Cardiac muscle cell (in vitro differentiated cells and primary cell): ENCODE data around the gene CCN6. TPM values are rescaled to one million over a fixed set of nuclear protein-coding genes. Genes with fewer than 3 reads are reported as not detected.

Experiments used
- DNase-seq, 2 donors: peaks; one replicate each; pipeline versions ENCODE4 v3.0.0 to v3.0.0-alpha.2; 2010 to 2017; ENCODE audit warnings: low read depth in 1 of 2, low spot score in 1 of 2
- H3K27ac ChIP-seq: fragments of 200-600 bp; sonication (generic); 2 replicates; pipeline ENCODE4 v1.5.1; 2016
- H3K27me3 ChIP-seq: fragments of 200-600 bp; sonication (generic); 2 replicates; pipeline ENCODE4 v1.6.0; 2016; ENCODE audit warnings: control low read depth
- H3K36me3 ChIP-seq: fragments of 200-600 bp; sonication (generic); 2 replicates; pipeline ENCODE4 v1.5.1; 2016; ENCODE audit warnings: control low read depth
- H3K4me1 ChIP-seq: fragments of 200-600 bp; sonication (generic); 2 replicates; pipeline ENCODE4 v1.8.1; 2017; ENCODE audit warnings: low read depth, mild to moderate bottlenecking, mixed run types
- H3K4me3 ChIP-seq: fragments of 200-600 bp; sonication (generic); 2 replicates; pipeline ENCODE4 v1.5.1; 2016; ENCODE audit warnings: mild to moderate bottlenecking
- H3K9me3 ChIP-seq: fragments of 200-600 bp; sonication (generic); 2 replicates; pipeline ENCODE4 v1.5.1; 2017; ENCODE audit warnings: low read depth, mild to moderate bottlenecking, control low read depth
- polyA plus RNA-seq: library from polyadenylated mRNA; unstranded; fragments of >200 nt; fragmentation: Nextera tagmentation; extraction: Ambion mirVana; gene quantifications from 2 replicates; pipeline ENCODE4 v1.2.1, GENCODE V29; 2016
- total RNA-seq: library from RNA; depleted of rRNA; stranded (reverse); fragments of >200 nt; gene quantifications from 2 replicates; pipeline ENCODE4 v1.2.3, GENCODE V29; 2016
- TF ChIP-seq, protein P1 (sequence below): IDR thresholded peaks from 2 replicates; pipeline ENCODE4 v1.5.1; 2012; ENCODE audit warnings: low read depth, mild to moderate bottlenecking, low read length

CCN6 gene
- total and polyA plus RNA-seq, 2 experiments from 2014 or later, result 0.11 TPM; not detected in 1

- H3K9me3 ChIP-seq, result no peaks in the 10 kb centered on the region
- no peak for DNase-seq
- TF ChIP-seq, protein P1, sequence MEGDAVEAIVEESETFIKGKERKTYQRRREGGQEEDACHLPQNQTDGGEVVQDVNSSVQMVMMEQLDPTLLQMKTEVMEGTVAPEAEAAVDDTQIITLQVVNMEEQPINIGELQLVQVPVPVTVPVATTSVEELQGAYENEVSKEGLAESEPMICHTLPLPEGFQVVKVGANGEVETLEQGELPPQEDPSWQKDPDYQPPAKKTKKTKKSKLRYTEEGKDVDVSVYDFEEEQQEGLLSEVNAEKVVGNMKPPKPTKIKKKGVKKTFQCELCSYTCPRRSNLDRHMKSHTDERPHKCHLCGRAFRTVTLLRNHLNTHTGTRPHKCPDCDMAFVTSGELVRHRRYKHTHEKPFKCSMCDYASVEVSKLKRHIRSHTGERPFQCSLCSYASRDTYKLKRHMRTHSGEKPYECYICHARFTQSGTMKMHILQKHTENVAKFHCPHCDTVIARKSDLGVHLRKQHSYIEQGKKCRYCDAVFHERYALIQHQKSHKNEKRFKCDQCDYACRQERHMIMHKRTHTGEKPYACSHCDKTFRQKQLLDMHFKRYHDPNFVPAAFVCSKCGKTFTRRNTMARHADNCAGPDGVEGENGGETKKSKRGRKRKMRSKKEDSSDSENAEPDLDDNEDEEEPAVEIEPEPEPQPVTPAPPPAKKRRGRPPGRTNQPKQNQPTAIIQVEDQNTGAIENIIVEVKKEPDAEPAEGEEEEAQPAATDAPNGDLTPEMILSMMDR, result no peak
- no peak overlapping the region for H3K27ac ChIP-seq
- no peaks in the 10 kb centered on the region for H3K27me3 ChIP-seq
- no peak overlapping the region for H3K4me3 ChIP-seq
- H3K4me1 ChIP-seq, result no peaks in the 10 kb centered on the region
- no peaks in the 10 kb centered on the region for H3K36me3 ChIP-seq
These were observed 31.2 kb upstream of the CCN6 start for GRCh38 chr6:112022749-112023148.

DNA sequence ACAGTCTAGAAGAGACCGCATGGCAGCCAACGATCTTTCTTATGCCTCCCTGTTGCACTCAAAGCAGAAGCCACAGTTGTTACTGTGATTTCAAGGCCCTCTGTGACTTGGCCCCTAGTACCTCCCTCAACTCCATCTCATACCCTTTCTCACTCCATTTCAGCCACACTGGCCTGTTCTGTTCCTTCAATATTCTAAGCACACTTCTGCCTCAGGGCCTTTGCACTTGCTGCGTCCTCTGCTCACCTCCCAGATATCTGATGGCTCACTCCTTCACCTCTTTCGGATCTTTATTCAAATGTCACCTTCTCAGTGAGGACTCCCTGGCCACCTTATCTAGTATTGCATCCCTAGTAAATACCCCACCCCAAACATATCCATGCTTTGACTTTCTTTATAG lies 29.4 kb upstream of the CCN6 start:
- Histone ChIP-seq H3K27me3 (no peaks in the 10 kb centered on the region), H3K4me1 (no peaks in the 10 kb centered on the region), H3K27ac (no peak overlapping the region), H3K36me3 (no peaks in the 10 kb centered on the region), H3K4me3 (no peak overlapping the region), H3K9me3 (no peaks in the 10 kb centered on the region)
- TF ChIP-seq, protein P1, result no peak
- DNase-seq, result no peak

- no peak overlapping the region for H3K27ac ChIP-seq
- TF ChIP-seq, protein P1, result no peak
- no peaks in the 10 kb centered on the region for H3K36me3 ChIP-seq
- H3K9me3 ChIP-seq, result no peaks in the 10 kb centered on the region
- no peak overlapping the region for H3K4me3 ChIP-seq
- no peaks in the 10 kb centered on the region for H3K4me1 ChIP-seq
- peaks cover 3% of the 10 kb centered on the region for H3K27me3 ChIP-seq
- no peak for DNase-seq
These were observed 27.0 kb upstream of the CCN6 start for GRCh38 chr6:112026933-112027332.

DNA sequence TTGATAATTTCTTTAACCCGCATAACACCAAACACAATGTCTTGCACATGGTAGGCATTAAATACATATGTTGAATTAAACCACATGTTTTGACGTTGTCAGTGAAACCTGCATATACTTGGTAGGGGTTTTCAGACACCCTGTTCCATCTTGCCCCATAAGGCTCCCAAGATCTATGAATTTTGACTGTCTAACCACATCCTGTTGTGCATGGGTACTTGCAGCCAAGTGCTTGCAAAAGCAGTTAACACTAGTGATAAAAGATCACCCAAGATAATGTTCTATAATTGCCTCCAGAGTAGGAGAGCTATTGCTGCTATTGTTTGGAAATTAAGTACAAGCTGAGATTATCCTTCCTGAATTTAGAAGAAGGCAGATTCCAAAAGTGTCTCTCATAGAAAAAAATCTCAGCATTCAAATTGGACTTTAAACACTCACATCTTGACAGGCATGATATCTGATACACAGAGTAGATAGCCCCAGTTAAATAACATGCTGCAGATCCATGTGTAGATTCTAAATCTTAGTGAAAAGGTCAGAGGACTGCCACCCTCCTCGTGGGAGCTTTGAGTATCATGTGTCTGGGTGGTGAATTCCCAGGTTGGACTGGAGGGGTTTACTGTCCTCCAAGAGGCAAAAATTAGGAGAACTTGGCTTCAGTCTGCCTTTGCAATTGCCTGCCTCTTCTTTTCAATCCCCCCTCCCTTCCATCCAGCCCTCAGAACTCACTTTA lies 25.8 kb upstream of the CCN6 start:
- H3K27ac ChIP-seq, result no peak overlapping the region
- no peak overlapping the region for H3K4me3 ChIP-seq
- DNase-seq, result peak in 1 of 2 donors; percentile 62
- no peaks in the 10 kb centered on the region for H3K36me3 ChIP-seq
- TF ChIP-seq, protein P1, result no peak
- H3K27me3 ChIP-seq, result peaks cover 4% of the 10 kb centered on the region
- no peaks in the 10 kb centered on the region for H3K9me3 ChIP-seq
- H3K4me1 ChIP-seq, result no peaks in the 10 kb centered on the region

GRCh38 chr6:112029045-112029822 lies 24.7 kb upstream of the CCN6 start:
- Histone ChIP-seq H3K9me3 (no peaks in the 10 kb centered on the region), H3K27me3 (peaks cover 4% of the 10 kb centered on the region), H3K27ac (no peak overlapping the region), H3K4me1 (no peaks in the 10 kb centered on the region), H3K36me3 (no peaks in the 10 kb centered on the region), H3K4me3 (no peak overlapping the region)
- DNase-seq, result peak; percentile 76 to 77
- TF ChIP-seq, protein P1, result peak; percentile 76
